NCI-H524 treated with DMSO at 0.1 percent for 48 hours (cell line): ENCODE measurements around the gene ANKMY1.

ENCODE experiments used
- DNase-seq: peaks from one replicate; lab custom pipeline; 2025; lab: John Stamatoyannopoulos, UW

ANKMY1 gene

GRCh38 chr2:240595381-240596079 is 37.7 kb upstream of the ANKMY1 start:
- DNase-seq, result no peak

- no peak for DNase-seq
Observed at GRCh38 chr2:240594511-240595380, 37.0 kb upstream of the ANKMY1 start.

GRCh38 chr2:240593703-240594451 is 36.1 kb upstream of the ANKMY1 start:
- DNase-seq, result no peak

- no peak for DNase-seq
Observed at GRCh38 chr2:240593026-240593702, 35.4 kb upstream of the ANKMY1 start.

- DNase-seq, result no peak
Observed at GRCh38 chr2:240591784-240592183, 34.0 kb upstream of the ANKMY1 start.

GRCh38 chr2:240591226-240591625 is 33.4 kb upstream of the ANKMY1 start:
- DNase-seq, result no peak

- DNase-seq, result no peak
Observed at GRCh38 chr2:240590681-240591111, 32.9 kb upstream of the ANKMY1 start.

- DNase-seq, result no peak
Observed at GRCh38 chr2:240589850-240590525, 32.2 kb upstream of the ANKMY1 start.

- DNase-seq, result no peak
Observed at GRCh38 chr2:240589375-240589774, 31.6 kb upstream of the ANKMY1 start.

GRCh38 chr2:240588669-240589068 is 30.9 kb upstream of the ANKMY1 start:
- DNase-seq, result no peak

GRCh38 chr2:240588006-240588655 is 30.3 kb upstream of the ANKMY1 start:
- no peak for DNase-seq

- no peak for DNase-seq
Observed at GRCh38 chr2:240586919-240587800, 29.4 kb upstream of the ANKMY1 start.

- DNase-seq, result peak; percentile 41
Observed at GRCh38 chr2:240586198-240586918, 28.6 kb upstream of the ANKMY1 start, which contains the start of gene CAPN10. CAPN10 (plus strand) TSS chr2:240586734; CDS start chr2:240586912, 178 bp downstream.

- DNase-seq, result no peak
Observed at GRCh38 chr2:240585681-240586197, 28.0 kb upstream of the ANKMY1 start.

GRCh38 chr2:240585101-240585500 is 27.3 kb upstream of the ANKMY1 start:
- no peak for DNase-seq

GRCh38 chr2:240584486-240585031 is 26.8 kb upstream of the ANKMY1 start:
- peak; percentile 98 for DNase-seq

- DNase-seq, result no peak
Observed at GRCh38 chr2:240583774-240584173, 26.0 kb upstream of the ANKMY1 start.

- DNase-seq, result no peak
Observed at GRCh38 chr2:240582781-240583180, 25.0 kb upstream of the ANKMY1 start.
